ENCODE data around the gene MYBPC1. TPM values are rescaled to one million over a fixed set of nuclear protein-coding genes. Genes with fewer than 3 reads are reported as not detected.

Gene MYBPC1
- total and polyA plus RNA-seq, 9 of the 15 experiments (the other 6 are each of a cell fraction or from before 2014, with no cell fraction given): not detected

DNA sequence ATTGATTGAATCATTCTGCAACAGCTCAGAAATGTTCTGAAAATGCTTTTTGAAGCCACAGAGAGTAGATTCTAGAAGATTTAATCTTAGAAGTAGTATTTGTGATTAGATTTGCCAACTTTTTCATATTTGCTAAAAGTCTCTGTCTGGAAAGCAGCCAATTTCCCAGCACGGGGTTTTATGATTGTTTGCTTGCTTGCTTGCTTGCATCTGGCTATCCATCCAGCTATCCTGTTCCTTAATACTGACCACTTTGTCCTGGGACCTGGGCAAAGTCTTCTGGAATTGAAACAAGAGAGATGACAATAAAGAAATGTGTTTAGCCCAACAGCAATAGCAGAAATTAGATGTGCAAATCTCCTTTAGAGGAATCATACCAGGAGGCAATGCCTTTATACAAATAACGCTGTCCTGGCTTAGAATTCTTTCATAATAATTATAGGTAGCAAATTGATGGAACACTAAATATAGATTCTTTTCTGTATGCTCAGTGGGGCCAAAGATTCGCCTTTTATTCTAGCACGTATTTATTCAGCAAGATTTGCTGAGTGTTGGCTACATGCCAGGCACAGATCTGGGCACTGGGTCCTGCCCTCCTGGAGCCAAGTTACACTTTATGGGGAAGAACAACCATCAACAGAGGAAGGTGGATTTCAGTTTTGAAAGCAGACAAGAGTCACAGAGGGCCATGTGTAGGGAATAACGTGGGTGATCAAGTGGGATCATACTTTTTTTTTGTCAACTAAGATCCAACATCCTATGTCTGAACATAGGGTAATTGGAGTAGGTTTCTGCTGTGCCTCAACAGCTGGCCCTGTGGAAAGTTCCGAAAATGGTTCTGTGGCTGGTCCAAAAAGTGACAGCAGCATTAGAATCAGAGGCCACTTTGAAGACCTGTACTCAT, 25.3 kb downstream of the MYBPC1 start:
- CTCF ChIA-PET (ENCODE audit: low intra/inter-chr PET ratio): interaction anchor here (0.5 kb wide), 1 partner anchor 219 kb away, joined by 3 read pairs; no protein-coding TSS in a partner anchor

DNA sequence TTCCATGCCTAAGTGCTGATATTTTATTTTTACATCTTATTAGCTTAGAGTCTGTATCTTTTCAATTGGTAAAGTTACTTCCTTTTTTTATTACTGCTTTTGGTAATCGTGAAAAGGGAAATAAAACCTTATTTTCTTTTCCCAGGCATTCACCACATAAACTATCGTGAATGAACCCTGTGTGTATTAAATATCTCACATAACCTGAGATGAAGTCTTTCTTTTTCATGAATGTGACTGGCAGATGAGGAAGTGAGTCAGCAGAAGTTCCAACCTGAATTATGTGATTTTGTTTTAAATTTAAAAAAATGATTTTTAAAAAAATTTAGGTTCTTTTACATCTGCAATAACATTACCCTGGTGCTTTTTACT, 26.0 kb downstream of the MYBPC1 start:
- no peak overlapping the region for H3K4me2 ChIP-seq (ENCODE audit: insufficient read depth, low read length)
- no peak overlapping the region for H3K4me3 ChIP-seq
- ATAC-seq (no peak), DNase-seq (ENCODE audit: extremely low read depth in 1 of 4, low spot score in 3 of 4) (no peak), FAIRE-seq (no peak)
- intact Hi-C loops (cut with micrococcal nuclease): loop anchor here (10.0 kb wide), 2 partner anchors 206 to 214 kb away; partner anchors contain the start of gene GNPTAB
- ChIA-PET CTCF (ENCODE audit: low intra/inter-chr PET ratio) (no interaction called here), POLR2A (no interaction called here)
- H3K27me3 ChIP-seq (ENCODE audit: control insufficient read depth in 2 of 2, insufficient read depth in 2 of 2, low read length in 2 of 2): no peaks in the 10 kb centered on the region; a peak in 1 of 5 replicates
- H3K9me3 ChIP-seq (replicated peaks; ENCODE audit: control insufficient read depth, insufficient read depth, low read depth, low read length): no peaks in the 10 kb centered on the region
- no peaks in the 10 kb centered on the region for H3K9me1 ChIP-seq (ENCODE audit: control insufficient read depth, insufficient read depth, low read length)
- in situ Hi-C loops (cut with MboI): no loop called here
- no peaks in the 10 kb centered on the region for H4K20me1 ChIP-seq (replicated peaks; ENCODE audit: control insufficient read depth, insufficient read depth, low read length)
- H3K36me3 ChIP-seq (ENCODE audit: control insufficient read depth, insufficient read depth, low read length): no peaks in the 10 kb centered on the region
- no peak overlapping the region for H3K27ac ChIP-seq (ENCODE audit: extremely low read depth, low read depth, low read length)
- peak overlapping the region; percentile 35 for H2AFZ ChIP-seq (ENCODE audit: low read depth, low read length)
- no TSS peak for BruUV-seq (replicated peaks)
- 2% methylated on average over 2 of the region's 2 CpGs for WGBS (ENCODE audit: insufficient coverage, low coverage, missing lambda C conversion rate)
- no peak overlapping the region for H3K9ac ChIP-seq (ENCODE audit: insufficient read depth in 1 of 2, low read depth in 2 of 2, low read length in 2 of 2)
- H3K4me1 ChIP-seq (replicated peaks in 1 of 2; ENCODE audit: control insufficient read depth in 2 of 2, insufficient read depth in 2 of 2, low read length in 2 of 2): peaks cover 0 to 3% of the 10 kb centered on the region in 2 experiments; a peak in 1 of 5 replicates
- H3K79me2 ChIP-seq (ENCODE audit: control insufficient read depth, insufficient read depth, low read length): no peaks in the 10 kb centered on the region
- TF ChIP-seq, protein P1, sequence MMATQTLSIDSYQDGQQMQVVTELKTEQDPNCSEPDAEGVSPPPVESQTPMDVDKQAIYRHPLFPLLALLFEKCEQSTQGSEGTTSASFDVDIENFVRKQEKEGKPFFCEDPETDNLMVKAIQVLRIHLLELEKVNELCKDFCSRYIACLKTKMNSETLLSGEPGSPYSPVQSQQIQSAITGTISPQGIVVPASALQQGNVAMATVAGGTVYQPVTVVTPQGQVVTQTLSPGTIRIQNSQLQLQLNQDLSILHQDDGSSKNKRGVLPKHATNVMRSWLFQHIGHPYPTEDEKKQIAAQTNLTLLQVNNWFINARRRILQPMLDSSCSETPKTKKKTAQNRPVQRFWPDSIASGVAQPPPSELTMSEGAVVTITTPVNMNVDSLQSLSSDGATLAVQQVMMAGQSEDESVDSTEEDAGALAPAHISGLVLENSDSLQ (IDR thresholded peaks at IDR 0.05): peak; percentile 73
- TF ChIP-seq, protein P2, sequence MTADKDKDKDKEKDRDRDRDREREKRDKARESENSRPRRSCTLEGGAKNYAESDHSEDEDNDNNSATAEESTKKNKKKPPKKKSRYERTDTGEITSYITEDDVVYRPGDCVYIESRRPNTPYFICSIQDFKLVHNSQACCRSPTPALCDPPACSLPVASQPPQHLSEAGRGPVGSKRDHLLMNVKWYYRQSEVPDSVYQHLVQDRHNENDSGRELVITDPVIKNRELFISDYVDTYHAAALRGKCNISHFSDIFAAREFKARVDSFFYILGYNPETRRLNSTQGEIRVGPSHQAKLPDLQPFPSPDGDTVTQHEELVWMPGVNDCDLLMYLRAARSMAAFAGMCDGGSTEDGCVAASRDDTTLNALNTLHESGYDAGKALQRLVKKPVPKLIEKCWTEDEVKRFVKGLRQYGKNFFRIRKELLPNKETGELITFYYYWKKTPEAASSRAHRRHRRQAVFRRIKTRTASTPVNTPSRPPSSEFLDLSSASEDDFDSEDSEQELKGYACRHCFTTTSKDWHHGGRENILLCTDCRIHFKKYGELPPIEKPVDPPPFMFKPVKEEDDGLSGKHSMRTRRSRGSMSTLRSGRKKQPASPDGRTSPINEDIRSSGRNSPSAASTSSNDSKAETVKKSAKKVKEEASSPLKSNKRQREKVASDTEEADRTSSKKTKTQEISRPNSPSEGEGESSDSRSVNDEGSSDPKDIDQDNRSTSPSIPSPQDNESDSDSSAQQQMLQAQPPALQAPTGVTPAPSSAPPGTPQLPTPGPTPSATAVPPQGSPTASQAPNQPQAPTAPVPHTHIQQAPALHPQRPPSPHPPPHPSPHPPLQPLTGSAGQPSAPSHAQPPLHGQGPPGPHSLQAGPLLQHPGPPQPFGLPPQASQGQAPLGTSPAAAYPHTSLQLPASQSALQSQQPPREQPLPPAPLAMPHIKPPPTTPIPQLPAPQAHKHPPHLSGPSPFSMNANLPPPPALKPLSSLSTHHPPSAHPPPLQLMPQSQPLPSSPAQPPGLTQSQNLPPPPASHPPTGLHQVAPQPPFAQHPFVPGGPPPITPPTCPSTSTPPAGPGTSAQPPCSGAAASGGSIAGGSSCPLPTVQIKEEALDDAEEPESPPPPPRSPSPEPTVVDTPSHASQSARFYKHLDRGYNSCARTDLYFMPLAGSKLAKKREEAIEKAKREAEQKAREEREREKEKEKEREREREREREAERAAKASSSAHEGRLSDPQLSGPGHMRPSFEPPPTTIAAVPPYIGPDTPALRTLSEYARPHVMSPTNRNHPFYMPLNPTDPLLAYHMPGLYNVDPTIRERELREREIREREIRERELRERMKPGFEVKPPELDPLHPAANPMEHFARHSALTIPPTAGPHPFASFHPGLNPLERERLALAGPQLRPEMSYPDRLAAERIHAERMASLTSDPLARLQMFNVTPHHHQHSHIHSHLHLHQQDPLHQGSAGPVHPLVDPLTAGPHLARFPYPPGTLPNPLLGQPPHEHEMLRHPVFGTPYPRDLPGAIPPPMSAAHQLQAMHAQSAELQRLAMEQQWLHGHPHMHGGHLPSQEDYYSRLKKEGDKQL (CRISPR knock-in tag; IDR thresholded peaks at IDR 0.05; ENCODE audit: borderline replicate concordance): no peak
- TF ChIP-seq ZNF316 (IDR thresholded peaks at IDR 0.05) (peak; percentile 75), MAFF (IDR thresholded peaks at IDR 0.05; ENCODE audit: low read length) (peak; percentile 50; the same call in 1 of the 2 replicates), MAFG (tag; conservative IDR thresholded peaks at IDR 0.05) (peak; percentile 63)

More for the DNA sequence above, 25.3 kb downstream of the MYBPC1 start:
- DNase-seq (ENCODE audit: extremely low read depth in 1 of 4, low spot score in 3 of 4): no peak
- Histone ChIP-seq H3K4me2 (ENCODE audit: insufficient read depth, low read length) (no peak overlapping the region), H3K4me3 (no peak overlapping the region), H2AFZ (ENCODE audit: low read depth, low read length) (peak overlapping the region; percentile 35), H4K20me1 (replicated peaks; ENCODE audit: control insufficient read depth, insufficient read depth, low read length) (no peaks in the 10 kb centered on the region), H3K9me1 (ENCODE audit: control insufficient read depth, insufficient read depth, low read length) (no peaks in the 10 kb centered on the region), H3K9ac (ENCODE audit: insufficient read depth in 1 of 2, low read depth in 2 of 2, low read length in 2 of 2) (no peak overlapping the region), H3K9me3 (replicated peaks; ENCODE audit: control insufficient read depth, insufficient read depth, low read depth, low read length) (no peaks in the 10 kb centered on the region), H3K79me2 (ENCODE audit: control insufficient read depth, insufficient read depth, low read length) (no peaks in the 10 kb centered on the region), H3K36me3 (ENCODE audit: control insufficient read depth, insufficient read depth, low read length) (no peaks in the 10 kb centered on the region), H3K4me1 (replicated peaks in 1 of 2; ENCODE audit: control insufficient read depth in 2 of 2, insufficient read depth in 2 of 2, low read length in 2 of 2) (peaks cover 0 to 3% of the 10 kb centered on the region in 2 experiments; a peak in 1 of 5 replicates), H3K27ac (ENCODE audit: extremely low read depth, low read depth, low read length) (no peak overlapping the region), H3K27me3 (ENCODE audit: control insufficient read depth in 2 of 2, insufficient read depth in 2 of 2, low read length in 2 of 2) (no peaks in the 10 kb centered on the region)
- no peak for TF ChIP-seq MYC (IDR thresholded peaks at IDR 0.05; ENCODE audit: low read depth, low read length)
- TF ChIP-seq MYC (CRISPR knock-in tag; IDR thresholded peaks at IDR 0.05; ENCODE audit: borderline replicate concordance, low read depth): no peak
- peak; percentile 85 for TF ChIP-seq NFIC (IDR thresholded peaks at IDR 0.05)
- peak; percentile 48; the same call in 1 of the 2 replicates for TF ChIP-seq NFIX (CRISPR knock-in tag; IDR thresholded peaks at IDR 0.05; ENCODE audit: low read depth)
- ATAC-seq: no peak
- intact Hi-C loops (cut with micrococcal nuclease) (loop anchor here (10.0 kb wide), 2 partner anchors 205 to 215 kb away; partner anchors contain the start of gene GNPTAB), in situ Hi-C loops (cut with MboI) (no loop called here)
- POLR2A ChIA-PET: no interaction called here
- WGBS (ENCODE audit: insufficient coverage, low coverage, missing lambda C conversion rate): 13% methylated on average over 6 of the region's 6 CpGs
- FAIRE-seq: no peak
- no TSS peak for BruUV-seq (replicated peaks)

All from K562 (cell line).